ENCODE results near the gene CNMD.
"Not testable (repeated sequence)": the region's sequence is repeated elsewhere in the genome, so short reads cannot be mapped to it uniquely, and the experiment has no call there.

The CNMD gene

GRCh38 chr13:52744842-52745375, 5.3 kb upstream of the CNMD start:
- no peak for DNase-seq (ENCODE audit: low spot score)

- DNase-seq (ENCODE audit: low spot score) = no peak
Observed at GRCh38 chr13:52743988-52744387, 4.4 kb upstream of the CNMD start.

GRCh38 chr13:52743569-52743968, 3.9 kb upstream of the CNMD start:
- no peak for DNase-seq (ENCODE audit: low spot score)

- peak; percentile 1 for DNase-seq (ENCODE audit: low spot score)
Observed at GRCh38 chr13:52738719-52739467, 727 bp downstream of the CNMD start.

GRCh38 chr13:52737965-52738364, 1.7 kb downstream of the CNMD start:
- DNase-seq (ENCODE audit: low spot score) = no peak

- no peak for DNase-seq (ENCODE audit: low spot score)
Observed at GRCh38 chr13:52737451-52737850, 2.2 kb downstream of the CNMD start.

GRCh38 chr13:52736891-52737290, 2.7 kb downstream of the CNMD start:
- DNase-seq (ENCODE audit: low spot score) = no peak

- DNase-seq (ENCODE audit: low spot score) = no peak
Observed at GRCh38 chr13:52734075-52734623, 5.5 kb downstream of the CNMD start.

- DNase-seq (ENCODE audit: low spot score) = no peak
Observed at GRCh38 chr13:52726258-52726657, 13.4 kb downstream of the CNMD start.

GRCh38 chr13:52725302-52725701, 14.3 kb downstream of the CNMD start:
- no peak for DNase-seq (ENCODE audit: low spot score)

- no peak for DNase-seq (ENCODE audit: low spot score)
Observed at GRCh38 chr13:52723181-52723580, 16.4 kb downstream of the CNMD start.

GRCh38 chr13:52721356-52721755, 18.3 kb downstream of the CNMD start:
- DNase-seq (ENCODE audit: low spot score) = not testable (repeated sequence)

- not testable (repeated sequence) for DNase-seq (ENCODE audit: low spot score)
Observed at GRCh38 chr13:52720904-52721303, 18.7 kb downstream of the CNMD start.

GRCh38 chr13:52713894-52714293, 25.7 kb downstream of the CNMD start:
- DNase-seq (ENCODE audit: low spot score) = no peak

- DNase-seq (ENCODE audit: low spot score) = no peak
Observed at GRCh38 chr13:52712385-52712784, 27.2 kb downstream of the CNMD start.

GRCh38 chr13:52711286-52711685, 28.3 kb downstream of the CNMD start:
- DNase-seq (ENCODE audit: low spot score) = no peak

- DNase-seq (ENCODE audit: low spot score) = not testable (repeated sequence)
Observed at GRCh38 chr13:52708266-52708665, 31.4 kb downstream of the CNMD start.

GRCh38 chr13:52707375-52707774, 32.2 kb downstream of the CNMD start:
- DNase-seq (ENCODE audit: low spot score) = no peak

- DNase-seq (ENCODE audit: low spot score) = no peak
Observed at GRCh38 chr13:52706081-52706480, 33.5 kb downstream of the CNMD start.

- no peak for DNase-seq (ENCODE audit: low spot score)
Observed at GRCh38 chr13:52703482-52703881, 36.1 kb downstream of the CNMD start.

GRCh38 chr13:52701728-52702465, 37.7 kb downstream of the CNMD start:
- DNase-seq (ENCODE audit: low spot score) = no peak

GRCh38 chr13:52696566-52696965, 43.1 kb downstream of the CNMD start:
- DNase-seq (ENCODE audit: low spot score) = no peak

- no peak for DNase-seq (ENCODE audit: low spot score)
Observed at GRCh38 chr13:52695856-52696255, 43.8 kb downstream of the CNMD start.

Measured in CD4-positive, alpha-beta T cell treated with Interleukin-15 for 4 hours (primary cell).